ENCODE measurements around the gene SF3A2. TPM values are rescaled to one million over a fixed set of nuclear protein-coding genes. Genes with fewer than 3 reads are reported as not detected.

SF3A2 gene
- total and polyA plus RNA-seq, 2 donors (not counting 1 experiment from before 2014, with no cell fraction given): 98.2 to 140 TPM

DNA sequence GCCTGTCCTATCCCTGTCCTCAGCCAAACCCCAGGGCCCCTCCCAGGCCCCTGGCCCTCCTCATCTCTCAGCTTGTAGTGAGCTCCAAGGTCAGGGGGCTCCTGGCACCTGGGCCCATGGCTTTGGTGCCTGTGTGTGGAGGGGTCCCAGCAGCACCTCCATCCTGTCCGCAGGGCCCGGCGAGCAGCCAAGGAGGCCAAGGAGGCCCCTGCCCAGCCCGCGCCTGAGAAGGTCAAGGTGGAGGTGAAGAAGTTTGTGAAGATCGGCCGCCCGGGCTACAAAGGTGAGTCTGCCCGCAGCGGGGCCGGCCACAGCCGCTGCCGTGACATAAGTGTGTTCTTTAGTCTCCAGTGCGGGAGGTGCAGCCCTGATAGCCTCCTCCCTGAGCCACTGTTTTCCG lies 8.6 kb downstream of the SF3A2 start:
- H3K9me3 ChIP-seq (ENCODE audit: control extremely low read depth in 1 of 3, control insufficient read depth in 2 of 3, insufficient read depth in 1 of 3, low read length in 2 of 3): peaks cover 0 to 2% (median 0%) of the 10 kb centered on the region in 3 donors
- H4K20me1 ChIP-seq (ENCODE audit: control insufficient read depth, insufficient read depth, low read length, poor library complexity, severe bottlenecking): peaks cover 100% of the 10 kb centered on the region
- no peak overlapping the region for H3K9ac ChIP-seq (ENCODE audit: low read length)
- ChIA-PET CTCF (no interaction called here), POLR2A (interaction anchor here (0.6 kb wide), 1 partner anchor 75 kb away, joined by 3 read pairs; no protein-coding TSS in a partner anchor)
- ATAC-seq (ENCODE audit: low read depth) (no peak), DNase-seq (no peak)
- no peak overlapping the region for H3K4me3 ChIP-seq (ENCODE audit: control extremely low read depth in 1 of 5, extremely low read depth in 1 of 5, insufficient read depth in 1 of 5, low read depth in 2 of 5, low read length in 4 of 5)
- H3K79me2 ChIP-seq (ENCODE audit: control insufficient read depth, insufficient read depth, low read length): peaks cover 64% of the 10 kb centered on the region
- intact Hi-C loops (cut with micrococcal nuclease): no loop called here
- H2AFZ ChIP-seq (ENCODE audit: insufficient read depth, low read depth, low read length, poor library complexity, severe bottlenecking): no peak overlapping the region
- Mint-ChIP-seq H3K4me3 (no peak overlapping the region), H3K27ac (no peak overlapping the region), H3K9me3 (ENCODE audit: insufficient read depth) (no peaks in the 10 kb centered on the region), H3K4me1 (peaks cover 20% of the 10 kb centered on the region), H3K27me3 (no peaks in the 10 kb centered on the region)
- 100% methylated on average over 13 of the region's 15 CpGs for WGBS (ENCODE audit: insufficient coverage)
- H3K36me3 ChIP-seq (replicated peaks in 1 of 2; ENCODE audit: control extremely low read depth in 1 of 2, control insufficient read depth in 1 of 2, extremely low read depth in 1 of 2, insufficient read depth in 2 of 2, low read length in 1 of 2): peaks cover 0 to 75% of the 10 kb centered on the region in 2 experiments
- H3K27ac ChIP-seq (ENCODE audit: low read length in 2 of 2): no peak overlapping the region
- TF ChIP-seq, protein P1, sequence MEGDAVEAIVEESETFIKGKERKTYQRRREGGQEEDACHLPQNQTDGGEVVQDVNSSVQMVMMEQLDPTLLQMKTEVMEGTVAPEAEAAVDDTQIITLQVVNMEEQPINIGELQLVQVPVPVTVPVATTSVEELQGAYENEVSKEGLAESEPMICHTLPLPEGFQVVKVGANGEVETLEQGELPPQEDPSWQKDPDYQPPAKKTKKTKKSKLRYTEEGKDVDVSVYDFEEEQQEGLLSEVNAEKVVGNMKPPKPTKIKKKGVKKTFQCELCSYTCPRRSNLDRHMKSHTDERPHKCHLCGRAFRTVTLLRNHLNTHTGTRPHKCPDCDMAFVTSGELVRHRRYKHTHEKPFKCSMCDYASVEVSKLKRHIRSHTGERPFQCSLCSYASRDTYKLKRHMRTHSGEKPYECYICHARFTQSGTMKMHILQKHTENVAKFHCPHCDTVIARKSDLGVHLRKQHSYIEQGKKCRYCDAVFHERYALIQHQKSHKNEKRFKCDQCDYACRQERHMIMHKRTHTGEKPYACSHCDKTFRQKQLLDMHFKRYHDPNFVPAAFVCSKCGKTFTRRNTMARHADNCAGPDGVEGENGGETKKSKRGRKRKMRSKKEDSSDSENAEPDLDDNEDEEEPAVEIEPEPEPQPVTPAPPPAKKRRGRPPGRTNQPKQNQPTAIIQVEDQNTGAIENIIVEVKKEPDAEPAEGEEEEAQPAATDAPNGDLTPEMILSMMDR (IDR thresholded peaks at IDR 0.05): no peak
- no peak for TF ChIP-seq EZH2 (IDR thresholded peaks at IDR 0.05; ENCODE audit: borderline replicate concordance, insufficient read depth, low read depth, low read length, poor library complexity, severe bottlenecking)
- H3K4me2 ChIP-seq (replicated peaks; ENCODE audit: low read depth, low read length, poor library complexity, severe bottlenecking): no peak overlapping the region
- peaks cover 7 to 23% of the 10 kb centered on the region in 2 donors for H3K4me1 ChIP-seq (ENCODE audit: control insufficient read depth in 2 of 2, insufficient read depth in 2 of 2, low read length in 2 of 2)
- H3K27me3 ChIP-seq (replicated peaks in 1 of 4; ENCODE audit: control extremely low read depth in 1 of 4, control insufficient read depth in 3 of 4, insufficient read depth in 4 of 4, low read length in 3 of 4): peaks cover 0 to 17% (median 4%) of the 10 kb centered on the region in 4 experiments

- Mint-ChIP-seq H3K27me3 (no peaks in the 10 kb centered on the region), H3K9me3 (ENCODE audit: insufficient read depth) (no peaks in the 10 kb centered on the region), H3K4me1 (peaks cover 14% of the 10 kb centered on the region), H3K27ac (no peak overlapping the region), H3K4me3 (no peak overlapping the region)
- Histone ChIP-seq H4K20me1 (ENCODE audit: control insufficient read depth, insufficient read depth, low read length, poor library complexity, severe bottlenecking) (peaks cover 98% of the 10 kb centered on the region), H3K27ac (ENCODE audit: low read length in 2 of 2) (no peak overlapping the region), H3K4me2 (replicated peaks; ENCODE audit: low read depth, low read length, poor library complexity, severe bottlenecking) (no peak overlapping the region), H3K79me2 (ENCODE audit: control insufficient read depth, insufficient read depth, low read length) (peaks cover 56% of the 10 kb centered on the region), H3K4me1 (ENCODE audit: control insufficient read depth in 2 of 2, insufficient read depth in 2 of 2, low read length in 2 of 2) (peaks cover 10 to 18% of the 10 kb centered on the region in 2 donors), H3K36me3 (replicated peaks in 1 of 2; ENCODE audit: control extremely low read depth in 1 of 2, control insufficient read depth in 1 of 2, extremely low read depth in 1 of 2, insufficient read depth in 2 of 2, low read length in 1 of 2) (peaks cover 0 to 71% of the 10 kb centered on the region in 2 experiments), H3K9me3 (ENCODE audit: control extremely low read depth in 1 of 3, control insufficient read depth in 2 of 3, insufficient read depth in 1 of 3, low read length in 2 of 3) (peaks cover 0 to 6% (median 0%) of the 10 kb centered on the region in 3 donors), H2AFZ (ENCODE audit: insufficient read depth, low read depth, low read length, poor library complexity, severe bottlenecking) (no peak overlapping the region), H3K4me3 (ENCODE audit: control extremely low read depth in 1 of 5, extremely low read depth in 1 of 5, insufficient read depth in 1 of 5, low read depth in 2 of 5, low read length in 4 of 5) (no peak overlapping the region), H3K9ac (ENCODE audit: low read length) (no peak overlapping the region), H3K27me3 (replicated peaks in 1 of 4; ENCODE audit: control extremely low read depth in 1 of 4, control insufficient read depth in 3 of 4, insufficient read depth in 4 of 4, low read length in 3 of 4) (peaks cover 0 to 22% (median 6%) of the 10 kb centered on the region in 4 experiments)
- POLR2A ChIA-PET: interaction anchor here (0.6 kb wide), 1 partner anchor 54 kb away, joined by 5 read pairs; no protein-coding TSS in a partner anchor
- WGBS (ENCODE audit: insufficient coverage): 98% methylated on average over 24 of the region's 25 CpGs
- no peak for TF ChIP-seq EZH2 (IDR thresholded peaks at IDR 0.05; ENCODE audit: borderline replicate concordance, insufficient read depth, low read depth, low read length, poor library complexity, severe bottlenecking)
- TF ChIP-seq, protein P1 (IDR thresholded peaks at IDR 0.05): no peak
- intact Hi-C loops (cut with micrococcal nuclease): no loop called here
- CTCF ChIA-PET: no interaction called here
- DNase-seq (no peak), ATAC-seq (ENCODE audit: low read depth) (no peak)
Measured at GRCh38 chr19:2246014-2246620, 9.5 kb downstream of the SF3A2 start.
